ENCODE data around the gene PTCH2.
"Not testable (repeated sequence)": the region's sequence is repeated elsewhere in the genome, so short reads cannot be mapped to it uniquely, and the experiment has no call there.

PTCH2 gene

DNA sequence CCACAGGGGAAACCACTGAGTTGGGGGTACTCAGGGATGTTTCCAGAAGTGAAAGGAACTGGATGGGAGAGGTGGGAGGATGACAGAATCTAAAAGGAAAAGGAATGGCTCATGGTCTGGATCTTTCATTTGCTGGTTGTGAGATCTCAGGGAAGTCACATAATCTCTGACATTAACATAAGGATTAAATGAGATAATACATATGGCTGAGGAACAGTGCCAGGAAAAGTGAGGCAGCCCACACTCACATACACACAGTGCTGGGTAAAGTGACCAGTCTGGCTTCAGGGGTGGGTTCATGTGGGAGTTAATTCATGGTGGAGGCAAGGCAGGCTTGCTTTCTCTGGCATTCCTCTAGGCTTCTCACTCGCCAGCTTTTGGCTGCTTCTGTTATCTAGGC lies 3.9 kb upstream of the PTCH2 start:
- no peak for DNase-seq (ENCODE audit: low read depth in 3 of 3)

DNA sequence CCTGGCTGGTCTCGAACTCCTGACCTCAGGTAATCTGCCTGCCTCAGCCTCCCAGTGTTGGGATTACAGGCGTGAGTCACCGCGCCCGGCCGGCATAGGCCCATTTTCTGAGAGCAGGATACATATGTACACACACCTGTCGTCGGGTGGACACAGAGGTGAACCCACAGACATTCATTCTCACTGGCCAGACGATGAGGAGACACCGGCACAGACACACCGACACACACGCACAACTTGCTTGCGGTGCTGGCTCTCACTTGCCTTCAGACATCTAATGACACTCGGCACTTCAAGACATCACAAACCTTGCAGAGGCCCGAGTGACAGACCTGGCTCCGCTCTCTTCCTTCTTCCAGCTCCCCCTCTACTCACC lies 579 bp downstream of the PTCH2 start:
- DNase-seq (ENCODE audit: low read depth in 3 of 3): no peak

DNA sequence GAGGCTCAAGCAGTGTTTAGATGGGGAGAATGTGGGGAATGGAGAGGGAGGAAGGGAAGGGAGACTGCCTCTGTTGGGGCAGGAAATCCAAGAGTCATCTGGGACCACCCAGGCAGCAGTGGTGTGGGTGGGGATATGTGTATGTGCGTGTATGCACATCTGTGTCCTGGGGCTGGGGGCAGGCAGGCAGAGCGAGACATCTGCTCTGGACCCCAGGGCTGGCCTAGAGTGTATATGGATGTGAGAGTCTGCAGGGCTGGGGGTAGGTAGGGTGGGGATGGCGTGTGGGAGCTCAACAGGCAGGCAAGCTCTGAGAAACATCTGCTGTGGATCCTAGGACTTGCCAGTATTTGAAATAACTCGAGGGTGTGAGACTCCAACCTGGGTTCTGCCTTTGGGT lies 3.5 kb downstream of the PTCH2 start:
- no peak for DNase-seq (ENCODE audit: low read depth in 3 of 3)

DNA sequence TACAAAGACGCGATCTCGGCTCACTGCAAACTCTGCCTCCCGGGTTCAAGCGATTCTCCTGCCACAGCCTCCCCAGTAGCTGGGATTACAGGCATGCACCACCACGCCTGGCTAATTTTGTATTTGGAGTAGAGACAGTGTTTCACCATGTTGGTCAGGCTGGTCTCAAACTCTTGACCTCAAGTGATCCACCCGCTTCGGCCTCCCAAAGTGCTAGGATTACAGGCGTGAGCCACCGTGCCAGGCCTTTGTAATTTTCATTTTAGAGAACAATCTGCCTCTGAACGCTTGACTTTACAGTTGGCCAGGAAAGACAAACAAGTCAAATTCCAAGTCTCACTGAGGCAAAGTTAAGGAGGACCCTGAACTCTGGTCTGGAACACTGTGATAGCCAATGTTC lies 4.8 kb downstream of the PTCH2 start:
- not testable (repeated sequence) for DNase-seq (ENCODE audit: low read depth in 3 of 3)

DNA sequence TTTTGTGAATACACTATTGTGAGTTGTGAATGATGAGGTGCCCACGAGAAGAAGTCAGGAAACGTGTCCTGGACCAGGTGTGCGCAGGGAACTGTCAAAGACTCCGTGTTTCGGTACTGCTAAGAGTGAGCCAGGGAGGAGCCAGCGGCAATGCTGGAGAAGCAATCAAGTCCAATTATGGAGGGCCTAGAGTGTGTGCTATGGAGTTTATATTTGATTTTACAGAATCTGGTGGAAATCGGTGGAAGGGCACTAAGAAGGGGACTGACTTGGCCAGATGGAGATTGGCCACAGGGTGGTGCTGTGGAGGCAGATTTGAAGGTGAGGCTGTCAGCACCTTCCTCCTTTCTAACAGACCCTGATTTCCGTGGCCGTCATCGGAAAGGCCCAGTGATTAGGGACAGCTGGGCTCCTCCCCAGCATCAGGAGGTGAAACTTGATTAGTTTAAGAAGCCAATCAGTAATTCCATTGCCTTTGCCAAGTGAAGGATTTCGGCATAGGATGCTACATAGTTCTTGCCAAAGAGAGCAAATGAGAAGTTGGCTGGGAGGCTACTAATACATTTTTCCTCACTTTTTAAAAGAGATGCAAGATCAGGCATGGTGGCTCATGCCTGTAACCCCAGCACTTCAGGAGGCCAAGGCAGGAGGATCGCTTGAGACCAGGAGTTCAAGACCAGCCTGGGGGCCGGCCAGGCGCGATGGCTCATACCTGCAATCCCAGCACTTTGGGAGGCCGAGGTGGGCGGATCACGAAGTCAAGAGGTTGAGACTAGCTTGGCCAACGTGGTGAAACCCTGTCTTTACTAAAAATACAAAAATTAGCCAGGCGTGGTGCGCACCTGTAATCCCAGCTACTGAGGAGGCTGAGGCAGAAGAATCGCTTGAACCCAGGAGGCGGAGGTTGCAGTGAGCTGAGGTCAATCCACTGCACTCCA lies 7.0 kb downstream of the PTCH2 start:
- DNase-seq (ENCODE audit: low read depth in 3 of 3): peak; percentile 72 to 92 (median 74)

DNA sequence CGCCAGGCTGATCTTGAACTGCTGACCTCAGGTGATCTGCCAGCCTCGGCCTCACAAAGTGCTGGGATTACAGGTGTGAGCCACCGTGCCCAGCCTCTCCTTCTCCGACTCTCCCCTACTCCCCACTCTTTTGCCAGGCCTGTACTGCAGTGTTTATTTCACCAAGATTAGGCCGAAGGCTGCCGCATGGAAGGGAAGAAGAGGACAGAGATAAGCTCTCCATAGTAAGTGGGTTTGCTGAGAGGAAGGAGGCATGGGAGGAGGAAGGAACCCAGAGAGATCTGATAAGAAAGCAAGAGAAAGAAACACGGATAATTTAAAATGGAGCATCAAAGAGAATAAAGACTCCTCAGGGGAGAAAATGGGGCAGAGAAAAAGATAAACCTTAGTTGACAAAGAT lies 8.7 kb downstream of the PTCH2 start:
- DNase-seq (ENCODE audit: low read depth in 3 of 3): no peak

DNA sequence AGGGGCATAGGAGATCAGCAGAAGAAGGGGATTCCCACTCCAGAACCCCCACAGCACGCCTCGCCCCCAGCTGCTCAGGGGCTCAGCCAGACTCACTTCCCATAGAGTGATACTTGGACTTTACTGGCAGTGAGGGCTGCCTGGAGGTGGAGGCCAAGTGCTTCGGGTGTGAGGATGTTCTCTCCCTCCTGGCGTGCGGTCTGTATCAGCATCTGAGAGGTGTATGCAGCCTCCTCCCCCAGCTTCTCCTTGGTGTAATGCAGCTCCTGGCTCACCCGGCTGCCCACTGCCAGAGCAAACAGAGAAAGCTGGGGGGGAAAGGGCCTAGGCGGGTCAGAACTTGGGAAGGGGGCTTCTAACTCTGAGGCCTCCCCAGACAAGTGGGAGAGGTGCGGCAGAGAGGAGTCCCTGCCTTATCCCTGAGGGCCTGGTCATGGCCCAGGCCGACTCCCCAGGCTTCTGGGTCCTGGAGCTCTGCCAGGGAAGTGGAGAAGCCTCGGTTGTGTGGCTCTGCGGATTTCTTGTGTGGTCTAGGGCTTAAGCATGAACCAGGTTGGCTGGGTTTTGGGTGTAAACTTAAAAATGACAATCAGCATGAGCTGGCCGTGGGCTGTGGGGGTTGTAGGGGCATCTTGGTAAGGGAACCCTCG lies 10.9 kb downstream of the PTCH2 start:
- no peak for DNase-seq (ENCODE audit: low read depth in 3 of 3)

DNA sequence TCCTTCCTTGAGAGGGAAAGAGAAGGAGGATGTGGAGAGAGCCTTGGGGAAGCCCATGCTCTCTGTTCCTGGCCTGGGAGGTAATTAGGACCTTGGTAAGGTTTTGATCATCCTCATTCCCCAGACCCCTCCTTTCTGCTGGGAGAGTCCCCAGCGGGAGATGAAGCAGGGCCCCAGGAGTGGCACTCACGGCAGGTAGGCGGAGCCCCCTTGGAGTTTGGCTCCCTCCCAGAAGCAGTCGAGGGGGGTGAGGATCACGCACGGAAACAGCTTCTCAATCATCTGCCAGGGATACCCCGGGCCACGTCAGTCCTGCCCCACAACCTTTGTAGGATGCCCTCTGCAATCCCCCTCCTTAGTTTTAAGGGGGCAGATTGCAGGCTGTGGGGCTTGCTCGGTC lies 11.5 kb downstream of the PTCH2 start:
- DNase-seq (ENCODE audit: low read depth in 3 of 3): no peak

DNA sequence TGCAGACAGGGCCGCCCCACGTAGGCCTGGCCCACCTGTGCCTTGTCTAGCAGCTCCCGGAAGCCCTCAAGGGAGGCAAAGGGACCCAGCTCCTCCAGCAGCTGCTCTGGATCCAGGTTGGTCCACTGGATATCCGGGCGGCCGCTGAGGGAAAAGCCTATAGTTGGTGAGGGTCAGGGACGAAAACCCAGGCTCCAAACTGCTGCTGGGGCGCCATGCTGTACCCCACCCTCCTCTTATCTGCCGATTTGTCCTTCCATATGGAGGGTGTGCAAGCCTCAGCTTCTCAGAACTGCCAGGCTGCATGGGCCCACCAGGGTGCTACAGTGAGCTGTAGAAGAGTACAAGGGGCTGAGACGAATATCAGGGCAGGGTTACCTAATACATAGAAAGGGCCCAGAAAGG lies 12.2 kb downstream of the PTCH2 start:
- DNase-seq (ENCODE audit: low read depth in 3 of 3): no peak

DNA sequence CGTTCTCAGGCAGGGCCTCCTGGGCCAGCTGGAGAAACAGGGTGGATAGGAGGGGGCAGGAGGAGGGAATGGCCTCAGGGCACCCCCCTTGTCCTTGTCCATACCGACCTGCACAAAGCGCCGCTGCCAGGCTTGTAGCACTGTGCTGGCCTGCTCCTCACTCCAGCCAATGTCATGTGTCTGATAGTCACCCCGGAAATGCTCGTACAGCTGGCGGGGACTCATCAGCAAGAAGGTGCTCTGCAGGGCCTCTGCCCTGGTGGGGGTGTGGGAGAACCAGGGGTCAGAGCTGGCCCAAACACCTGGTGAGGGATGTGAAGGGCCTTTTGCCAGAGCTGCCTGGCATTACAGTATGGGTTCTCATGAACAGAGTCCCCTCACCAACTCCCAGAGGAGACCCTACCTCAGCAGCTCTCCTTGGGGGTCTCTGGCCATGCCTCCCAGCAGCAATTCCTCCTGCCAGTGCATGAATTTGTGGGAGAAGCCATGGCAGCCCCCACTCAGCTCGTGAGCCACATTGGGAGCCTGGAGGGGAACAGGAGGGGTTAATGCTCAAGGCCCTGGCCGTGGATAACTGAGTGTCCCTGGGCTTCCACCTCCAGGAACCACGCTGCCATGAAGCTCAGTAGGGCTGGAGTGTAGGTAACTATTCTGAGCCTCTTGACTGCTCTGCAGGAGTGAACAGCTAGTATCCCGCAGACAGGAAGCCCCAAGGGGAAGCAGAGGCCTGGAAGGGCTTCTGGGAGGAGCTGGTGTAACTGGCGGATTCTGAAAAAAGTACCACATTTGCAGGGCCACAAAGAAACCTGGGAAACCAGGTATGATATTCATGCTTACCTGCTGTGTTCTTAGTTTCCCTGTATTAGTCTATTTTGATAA lies 13.3 kb downstream of the PTCH2 start:
- DNase-seq (ENCODE audit: low read depth in 3 of 3): no peak

DNA sequence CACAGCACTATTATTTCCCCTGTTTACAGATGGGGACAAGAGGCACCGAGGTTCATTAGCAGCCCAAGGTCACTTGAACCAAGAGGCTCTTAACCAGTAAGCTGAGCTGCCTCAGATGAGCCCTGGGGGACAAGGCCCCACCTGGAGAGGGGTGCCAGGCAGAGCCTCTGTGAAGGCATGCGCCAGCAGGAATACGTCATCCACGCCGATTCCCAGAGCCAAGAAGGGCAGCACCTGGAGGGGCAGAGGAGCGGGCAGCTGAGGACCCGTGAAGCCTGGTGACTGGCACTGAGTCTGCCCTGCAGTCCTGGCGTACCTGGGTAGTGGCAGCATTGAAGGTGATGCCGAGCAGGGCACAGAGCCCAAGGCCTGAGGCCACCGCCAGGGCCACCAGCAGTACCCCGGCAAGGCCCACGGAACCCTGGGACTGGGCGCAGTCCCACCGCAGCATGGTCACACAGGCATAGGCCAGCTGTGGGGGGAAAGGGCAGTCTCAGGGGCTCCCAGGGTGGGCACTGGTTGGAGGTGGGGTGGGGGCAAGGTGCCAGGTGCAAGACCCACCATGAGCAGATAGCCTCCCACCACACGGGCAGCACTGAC lies 14.1 kb downstream of the PTCH2 start:
- DNase-seq (ENCODE audit: low read depth in 3 of 3): no peak

DNA sequence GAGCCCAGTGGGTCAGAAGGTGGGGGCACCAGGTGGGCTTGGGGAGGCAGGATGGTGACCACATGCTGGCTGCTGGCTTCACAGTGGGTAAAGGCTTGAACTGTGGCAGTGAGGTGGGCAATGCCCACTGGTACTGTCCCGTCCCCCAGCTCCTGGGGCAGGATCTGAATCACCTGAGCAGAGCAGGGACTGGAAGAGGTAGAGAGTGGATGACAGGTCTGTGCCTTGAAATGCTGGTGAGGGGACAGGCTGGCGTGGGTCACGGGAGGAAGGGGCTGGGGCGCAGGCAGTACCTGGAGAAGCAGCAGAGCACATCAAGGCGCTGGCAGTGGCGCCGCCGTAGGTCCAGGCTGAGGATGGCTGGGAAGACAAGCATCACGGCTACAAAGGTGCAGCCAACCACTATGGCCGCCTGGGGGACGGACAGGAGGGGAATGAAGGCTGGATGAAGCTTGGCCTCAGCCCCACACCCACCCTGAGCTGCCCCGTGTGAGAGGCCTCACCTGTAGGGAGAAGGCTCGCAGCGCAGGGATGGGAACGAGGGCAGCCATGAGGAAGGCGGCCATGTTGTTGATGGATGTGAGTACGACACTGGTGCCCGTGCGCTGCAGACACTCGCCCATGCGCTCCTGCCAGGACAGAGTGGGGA lies 14.9 kb downstream of the PTCH2 start:
- DNase-seq (ENCODE audit: low read depth in 3 of 3): no peak

DNA sequence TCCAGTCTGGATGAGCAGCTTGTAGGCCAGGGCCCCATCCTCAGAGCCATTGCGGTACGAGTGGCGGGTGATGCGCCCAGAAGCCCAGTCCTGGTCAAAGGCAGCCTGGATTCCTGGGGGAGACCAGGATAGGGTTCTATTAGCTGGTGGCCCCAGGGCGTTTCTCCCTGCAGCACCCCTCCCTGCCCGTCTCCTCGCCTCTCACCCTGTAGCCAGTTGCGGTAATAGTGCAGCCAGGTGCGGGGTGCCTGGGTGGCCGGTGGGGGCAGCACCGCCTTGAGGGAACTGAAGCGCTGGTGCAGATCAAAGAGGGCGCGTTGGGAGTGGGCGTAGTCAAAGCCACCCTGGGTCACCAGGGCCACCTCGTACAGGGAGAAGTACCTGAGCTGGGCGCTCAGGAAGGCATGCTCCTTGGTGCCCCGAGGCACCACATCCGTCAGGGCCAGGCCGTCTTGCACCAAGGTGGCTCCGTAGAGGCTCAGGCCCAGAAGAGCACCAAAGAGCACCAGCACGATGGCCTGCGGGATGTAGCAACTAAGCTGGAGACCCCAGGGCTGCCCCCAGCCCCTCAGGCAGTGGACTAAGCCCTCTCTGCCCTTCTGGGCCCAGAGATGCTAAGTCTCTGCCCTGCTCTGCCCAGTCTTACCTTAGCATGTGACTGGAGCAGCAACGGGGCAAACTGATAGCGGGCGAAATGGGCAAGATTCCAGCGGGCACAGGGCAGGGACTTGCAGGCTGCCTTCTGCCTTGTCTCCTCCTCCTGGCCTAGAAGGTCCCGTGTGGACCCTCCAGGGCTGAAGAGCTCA lies 15.7 kb downstream of the PTCH2 start:
- DNase-seq (ENCODE audit: low read depth in 3 of 3): no peak

DNA sequence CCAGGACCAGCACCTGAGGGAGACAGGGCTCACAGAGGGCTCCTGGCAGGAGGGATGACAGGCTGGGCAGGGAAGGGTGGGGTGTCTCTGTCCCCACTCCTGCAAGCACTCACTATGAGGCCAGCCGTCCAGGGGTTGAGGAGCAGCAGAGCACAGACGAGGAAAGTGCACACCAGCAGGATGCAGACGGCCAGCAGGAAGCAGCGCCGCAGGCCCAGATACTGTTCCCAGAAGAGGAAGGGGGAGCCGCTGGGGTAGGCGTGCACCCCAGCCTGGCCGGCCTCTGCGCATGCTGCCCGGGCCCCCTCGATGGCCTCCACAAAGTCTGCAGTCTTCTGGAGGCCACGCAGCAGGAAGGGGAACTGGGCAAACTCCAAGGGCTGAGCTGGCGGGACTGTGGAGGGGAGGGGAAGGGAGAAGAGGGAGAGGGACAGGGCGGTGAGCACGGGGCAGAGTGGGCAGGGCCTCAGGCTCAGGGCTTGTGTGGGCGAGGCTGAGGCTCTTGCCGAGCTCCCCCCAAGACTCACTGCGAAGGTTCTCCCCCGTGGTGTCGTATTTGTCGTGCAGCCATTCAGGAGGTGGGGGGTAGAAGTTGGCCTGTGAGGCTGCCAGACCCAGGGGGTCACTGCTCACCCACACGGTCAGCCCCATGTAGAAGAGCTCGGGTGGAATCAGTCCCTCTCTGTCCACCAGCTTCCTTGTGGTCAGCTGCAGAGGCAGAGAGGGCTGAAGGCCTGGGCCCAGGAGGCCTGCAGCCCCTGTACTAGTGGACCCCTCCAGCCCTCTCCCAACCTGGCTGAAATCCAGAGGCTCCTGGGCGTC lies 16.5 kb downstream of the PTCH2 start:
- no peak for DNase-seq (ENCODE audit: low read depth in 3 of 3)

DNA sequence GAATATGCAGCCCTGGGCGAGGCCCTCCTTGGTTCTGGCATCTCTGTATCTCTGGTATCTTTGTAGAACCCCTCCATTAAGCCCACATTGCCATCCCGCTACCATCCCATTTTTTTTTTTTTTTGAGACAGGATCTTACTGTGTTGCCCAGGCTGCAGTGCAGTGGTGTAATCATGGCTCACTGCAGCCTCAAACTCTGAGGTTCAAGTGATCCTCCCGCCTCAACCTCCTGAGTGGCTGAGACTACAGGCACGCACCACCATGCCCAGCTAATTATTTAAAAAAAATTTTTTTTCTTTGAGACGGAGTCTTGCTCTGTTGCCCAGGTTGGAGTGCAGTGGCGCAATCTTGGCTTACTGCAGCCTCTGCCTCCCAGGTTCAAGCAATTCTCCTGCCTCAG lies 18.7 kb downstream of the PTCH2 start:
- DNase-seq (ENCODE audit: low read depth in 3 of 3): not testable (repeated sequence)

DNA sequence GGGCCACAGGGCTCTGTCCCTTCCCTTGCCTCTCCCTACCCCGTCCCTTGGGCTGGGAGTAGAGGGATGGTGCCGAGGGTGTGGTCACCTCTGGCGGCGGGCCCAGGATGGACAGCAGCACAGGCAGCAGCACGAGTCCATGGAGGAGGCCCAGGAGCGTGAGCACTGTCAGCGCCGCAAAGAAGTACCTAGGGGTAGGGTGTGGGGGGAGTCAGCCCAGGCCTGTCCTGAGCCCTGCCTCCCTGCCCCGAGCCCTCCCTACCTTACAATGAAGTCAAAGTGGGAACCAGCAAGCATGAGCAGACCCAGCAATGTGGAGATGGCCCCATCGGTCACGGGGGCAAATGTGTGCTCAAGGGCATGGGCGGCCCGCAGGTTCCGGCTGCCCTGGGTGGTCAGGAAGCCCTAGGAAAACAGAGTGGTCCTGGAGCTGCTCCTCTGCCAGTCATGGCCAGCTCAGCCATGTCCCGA lies 20.0 kb downstream of the PTCH2 start:
- DNase-seq (ENCODE audit: low read depth in 3 of 3): no peak

DNA sequence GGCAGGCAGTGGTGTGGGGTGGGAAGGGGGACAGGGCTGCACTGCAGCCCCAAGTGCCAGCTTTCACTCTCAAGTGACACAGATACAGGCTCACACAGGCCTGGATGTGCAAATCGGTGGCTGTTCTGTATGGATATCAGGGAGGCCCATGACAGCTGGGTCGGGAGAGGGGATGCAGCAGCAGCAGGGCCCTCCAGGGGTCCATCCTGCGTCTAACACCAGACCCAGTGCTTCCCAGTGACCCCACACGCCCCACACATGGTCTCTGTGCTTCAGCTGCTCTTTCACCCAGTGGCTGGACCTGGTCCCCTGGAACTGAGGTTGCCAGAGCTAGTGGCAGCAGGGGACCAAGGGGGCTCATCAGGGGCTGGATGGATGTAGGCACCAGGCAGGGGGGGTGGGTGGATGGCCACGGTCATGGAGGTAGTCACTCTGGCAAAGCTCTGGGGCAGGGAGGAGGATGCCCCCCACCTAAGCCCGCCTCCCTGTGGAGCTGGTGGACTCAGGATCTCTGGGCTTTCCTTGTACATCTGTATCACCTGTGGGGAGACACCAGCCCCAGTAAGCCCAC lies 20.8 kb downstream of the PTCH2 start:
- DNase-seq (ENCODE audit: low read depth in 3 of 3): no peak

DNA sequence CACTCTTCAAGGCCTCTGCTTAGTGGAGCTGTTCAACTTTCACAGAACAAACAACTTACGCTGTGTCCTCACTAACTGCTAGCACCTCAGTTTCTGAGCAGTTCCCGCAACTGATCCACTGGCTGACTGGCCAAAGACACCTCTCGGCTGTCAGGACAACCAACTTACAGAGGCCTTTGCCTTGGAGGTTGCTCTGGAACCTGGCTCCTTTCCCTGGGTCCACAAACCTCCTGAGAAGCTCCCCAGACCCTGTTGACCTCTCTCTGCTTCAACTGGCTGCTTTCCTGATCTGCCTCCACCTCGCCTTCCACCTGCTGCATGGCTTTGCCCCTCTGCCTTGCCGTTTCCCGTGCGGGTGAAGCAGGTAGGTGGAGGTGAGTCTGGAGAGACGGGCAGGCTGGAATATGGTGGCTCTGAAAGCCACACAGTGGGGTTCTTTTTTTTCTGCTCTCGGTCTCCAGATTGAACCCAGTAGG lies 21.8 kb downstream of the PTCH2 start:
- no peak for DNase-seq (ENCODE audit: low read depth in 3 of 3)
